IPS-20b (cell line): ENCODE data around the gene SRPK2.
A peak's percentile ranks its signal among the peaks of the same experiment; 100 is the strongest.

ENCODE experiments used
- H3K27ac ChIP-seq: one replicate; pipeline ENCODE4 v1.5.1; 2013; ENCODE audit warnings: low read length
- H3K27me3 ChIP-seq: 2 replicates; pipeline ENCODE4 v1.6.1; 2013; ENCODE audit warnings: mild to moderate bottlenecking, low read length, inconsistent platforms; ENCODE audit not compliant: insufficient read depth
- H3K36me3 ChIP-seq: 2 replicates; pipeline ENCODE4 v1.6.1; 2013; ENCODE audit warnings: low read depth, mild to moderate bottlenecking, inconsistent platforms, low read length, moderate library complexity; ENCODE audit not compliant: insufficient read depth
- H3K4me1 ChIP-seq: 2 replicates; pipeline ENCODE4 v1.6.1; 2013; ENCODE audit warnings: mild to moderate bottlenecking, control low read depth, inconsistent platforms, low read length, moderate library complexity; ENCODE audit not compliant: insufficient read depth
- H3K4me3 ChIP-seq: 2 replicates; pipeline ENCODE4 v1.5.1; 2013; ENCODE audit warnings: mild to moderate bottlenecking, low read length, inconsistent platforms
- H3K9ac ChIP-seq: 2 replicates; pipeline ENCODE4 v1.6.1; 2013; ENCODE audit warnings: low read depth, mild to moderate bottlenecking, inconsistent platforms, low read length, moderate library complexity
- H3K9me3 ChIP-seq: 2 replicates; pipeline ENCODE4 v1.6.1; 2013; ENCODE audit warnings: mild to moderate bottlenecking, low read depth, low read length, inconsistent platforms; ENCODE audit not compliant: insufficient read depth

SRPK2 gene

GRCh38 chr7:105402221-105403095, 13.7 kb upstream of the SRPK2 start:
- H3K27ac ChIP-seq = no peak overlapping the region
- H3K4me1 ChIP-seq = peaks cover 3% of the 10 kb centered on the region; the same call in 1 of the 2 replicates
- no peaks in the 10 kb centered on the region for H3K36me3 ChIP-seq
- H3K27me3 ChIP-seq = no peaks in the 10 kb centered on the region
- no peak overlapping the region for H3K4me3 ChIP-seq
- no peaks in the 10 kb centered on the region for H3K9me3 ChIP-seq
- no peak overlapping the region for H3K9ac ChIP-seq

- Histone ChIP-seq H3K27me3 (no peaks in the 10 kb centered on the region), H3K4me1 (peaks cover 3% of the 10 kb centered on the region; the same call in 1 of the 2 replicates), H3K4me3 (no peak overlapping the region), H3K9me3 (no peaks in the 10 kb centered on the region), H3K36me3 (no peaks in the 10 kb centered on the region), H3K9ac (no peak overlapping the region), H3K27ac (no peak overlapping the region)
Measured at GRCh38 chr7:105399043-105399725, 10.5 kb upstream of the SRPK2 start.

DNA sequence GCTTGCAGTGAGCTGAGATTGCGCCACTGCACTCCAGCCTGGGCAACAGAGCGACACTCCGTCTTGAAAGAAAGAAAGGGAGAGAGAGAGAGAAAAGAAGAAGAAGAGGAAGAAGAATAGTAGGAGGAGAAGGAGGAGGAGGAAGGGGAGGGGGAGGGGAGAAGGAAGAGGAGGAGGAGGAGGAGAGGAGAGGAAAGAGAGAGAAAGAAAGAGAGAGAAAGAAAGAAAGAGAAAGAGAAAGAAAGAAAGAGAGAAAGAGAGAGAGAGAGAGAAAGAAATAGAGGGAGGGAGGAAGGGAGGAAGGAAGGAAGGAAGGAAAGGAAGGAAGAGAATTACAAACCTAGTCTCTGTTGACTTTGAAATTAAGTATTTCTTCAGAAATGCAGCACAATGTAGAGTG, 7.8 kb upstream of the SRPK2 start:
- no peaks in the 10 kb centered on the region for H3K4me1 ChIP-seq
- H3K36me3 ChIP-seq = no peaks in the 10 kb centered on the region

GRCh38 chr7:105391429-105391828, 2.7 kb upstream of the SRPK2 start:
- no peaks in the 10 kb centered on the region for H3K36me3 ChIP-seq
- no peaks in the 10 kb centered on the region for H3K4me1 ChIP-seq
- H3K9ac ChIP-seq = no peak overlapping the region
- H3K9me3 ChIP-seq = no peaks in the 10 kb centered on the region
- H3K4me3 ChIP-seq = no peak overlapping the region
- H3K27me3 ChIP-seq = peaks cover 15% of the 10 kb centered on the region
- H3K27ac ChIP-seq = no peak overlapping the region

More for the DNA sequence above, 7.8 kb upstream of the SRPK2 start:
- H3K27ac ChIP-seq = no peak overlapping the region
- no peak overlapping the region for H3K9ac ChIP-seq
- H3K4me3 ChIP-seq = no peak overlapping the region
- no peaks in the 10 kb centered on the region for H3K27me3 ChIP-seq
- no peaks in the 10 kb centered on the region for H3K9me3 ChIP-seq

GRCh38 chr7:105389889-105390288, 1.2 kb upstream of the SRPK2 start:
- Histone ChIP-seq H3K36me3 (no peaks in the 10 kb centered on the region; the same call in 1 of the 2 replicates), H3K9me3 (no peaks in the 10 kb centered on the region), H3K27ac (no peak overlapping the region), H3K4me1 (no peaks in the 10 kb centered on the region), H3K9ac (no peak overlapping the region), H3K27me3 (peaks cover 15% of the 10 kb centered on the region), H3K4me3 (peak overlapping the region; percentile 75; the same call in 1 of the 2 replicates)

DNA sequence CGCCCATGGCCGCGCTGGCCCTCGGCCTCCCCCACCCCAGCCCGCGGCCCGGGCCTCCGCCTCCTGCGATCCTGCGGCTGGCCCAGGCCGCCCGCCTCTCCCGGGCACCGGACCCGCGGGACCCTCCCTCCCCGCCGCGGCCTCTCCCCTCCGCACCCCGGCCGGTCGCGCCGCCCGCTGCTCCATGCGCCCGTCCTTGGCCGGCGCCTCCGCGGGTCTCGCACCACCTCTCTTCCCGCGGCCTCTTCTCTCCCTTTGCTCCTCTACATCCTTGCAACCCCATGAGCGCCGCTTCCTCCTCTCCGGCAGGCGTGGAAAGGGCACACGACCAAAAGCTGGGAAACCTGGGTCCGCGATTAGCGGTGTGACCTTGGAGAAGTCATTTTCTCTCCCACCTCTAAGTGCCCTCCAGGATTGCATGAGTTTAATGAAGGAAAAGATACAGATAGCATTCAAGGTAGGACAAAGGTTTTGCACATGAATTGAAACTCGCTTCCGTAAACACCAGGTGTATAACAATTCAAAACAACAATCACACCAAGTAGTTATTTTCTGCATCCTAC, 448 bp upstream of the SRPK2 start:
- Histone ChIP-seq H3K27me3 (peaks cover 15% of the 10 kb centered on the region), H3K9me3 (no peaks in the 10 kb centered on the region), H3K4me1 (no peaks in the 10 kb centered on the region), H3K27ac (no peak overlapping the region), H3K9ac (no peak overlapping the region), H3K36me3 (no peaks in the 10 kb centered on the region; the same call in 1 of the 2 replicates), H3K4me3 (peak overlapping the region; percentile 75)

DNA sequence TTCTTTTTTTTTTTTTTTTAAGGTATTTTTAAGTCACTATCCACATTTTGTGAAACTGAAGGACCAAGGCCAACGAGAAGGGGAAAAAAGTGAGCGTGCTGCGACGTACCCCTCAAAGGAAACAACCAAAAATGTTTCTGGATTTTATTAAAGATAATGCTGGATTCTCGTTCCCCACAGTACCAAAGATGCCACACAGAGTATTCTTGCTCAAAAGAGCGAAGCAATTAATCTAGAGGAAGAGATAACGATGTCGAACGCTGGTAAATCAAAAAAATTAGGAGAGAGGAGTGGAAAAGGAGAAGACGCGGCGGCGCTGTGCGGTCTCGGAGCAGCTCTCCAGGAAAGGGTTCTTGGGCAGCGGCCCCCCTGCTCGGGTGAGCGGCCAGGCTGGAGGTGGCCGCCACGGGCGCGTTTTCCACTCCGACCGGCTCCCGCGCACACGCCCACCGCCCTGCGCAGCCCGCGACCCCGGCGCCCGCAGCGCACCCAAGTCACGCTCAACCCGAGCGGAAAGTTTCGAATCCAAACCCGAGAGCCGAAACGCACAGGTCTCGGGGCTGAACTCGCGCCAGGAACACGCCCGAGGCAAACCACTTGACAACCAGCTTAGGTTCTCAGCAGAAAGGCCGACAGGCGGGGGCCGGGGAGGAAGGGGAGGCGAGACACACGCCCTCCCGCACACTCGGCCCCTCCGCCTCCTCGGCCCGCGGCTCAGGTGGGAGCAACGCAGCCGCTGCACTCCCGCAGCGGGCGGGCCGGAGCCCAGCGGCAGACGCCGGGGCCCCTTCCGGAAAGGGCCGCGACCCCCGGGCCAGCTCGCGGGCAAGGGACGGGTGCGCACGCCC, 989 bp downstream of the SRPK2 start:
- Histone ChIP-seq H3K36me3 (no peaks in the 10 kb centered on the region; the same call in 1 of the 2 replicates), H3K9ac (peak overlapping the region; percentile 66; the same call in 1 of the 2 replicates), H3K9me3 (no peaks in the 10 kb centered on the region), H3K27me3 (peaks cover 15% of the 10 kb centered on the region), H3K4me3 (peak overlapping the region; percentile 72), H3K4me1 (no peaks in the 10 kb centered on the region), H3K27ac (no peak overlapping the region)

- no peak overlapping the region for H3K27ac ChIP-seq
- no peaks in the 10 kb centered on the region for H3K36me3 ChIP-seq
- H3K4me1 ChIP-seq = no peaks in the 10 kb centered on the region; the same call in 1 of the 2 replicates
- no peak overlapping the region for H3K4me3 ChIP-seq
- no peak overlapping the region for H3K9ac ChIP-seq
- H3K27me3 ChIP-seq = no peaks in the 10 kb centered on the region
- H3K9me3 ChIP-seq = no peaks in the 10 kb centered on the region
Measured at GRCh38 chr7:105377903-105378302, 10.8 kb downstream of the SRPK2 start.

DNA sequence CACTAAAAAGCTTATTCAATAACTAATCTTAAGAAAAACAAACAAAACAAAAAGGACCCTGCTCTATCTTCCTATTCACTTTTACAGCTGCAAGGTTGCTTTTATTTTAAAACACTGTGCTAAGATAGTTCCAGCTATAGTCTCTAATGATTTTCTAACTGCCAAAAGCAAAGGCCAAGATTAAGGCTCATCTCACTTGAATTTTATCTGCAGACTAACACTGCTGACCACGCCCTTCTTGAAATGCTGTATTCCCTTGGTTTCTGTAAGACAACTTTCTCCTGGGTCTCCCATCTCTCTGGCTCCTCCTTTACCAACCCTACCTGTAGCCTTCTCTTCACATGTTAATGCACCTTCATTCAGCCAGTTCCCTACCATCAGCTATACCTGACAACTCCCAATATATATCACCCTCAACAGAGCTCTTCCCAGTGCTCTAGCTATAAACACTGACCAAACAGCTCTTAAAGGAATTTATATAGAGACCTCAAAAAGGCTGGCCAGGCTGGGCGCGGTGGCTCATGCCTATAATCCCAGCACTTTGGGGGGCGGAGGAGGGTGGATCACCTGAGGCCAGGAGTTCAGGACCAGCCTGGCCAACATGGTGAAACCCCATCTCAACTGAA, 11.7 kb downstream of the SRPK2 start:
- Histone ChIP-seq H3K27me3 (no peaks in the 10 kb centered on the region), H3K4me1 (no peaks in the 10 kb centered on the region; the same call in 1 of the 2 replicates), H3K9me3 (no peaks in the 10 kb centered on the region), H3K36me3 (no peaks in the 10 kb centered on the region), H3K9ac (no peak overlapping the region), H3K4me3 (no peak overlapping the region), H3K27ac (no peak overlapping the region)

GRCh38 chr7:105369944-105370343, 18.8 kb downstream of the SRPK2 start:
- H3K27me3 ChIP-seq = no peaks in the 10 kb centered on the region
- no peak overlapping the region for H3K4me3 ChIP-seq
- H3K9ac ChIP-seq = no peak overlapping the region
- H3K9me3 ChIP-seq = no peaks in the 10 kb centered on the region
- H3K36me3 ChIP-seq = no peaks in the 10 kb centered on the region
- H3K27ac ChIP-seq = no peak overlapping the region
- peaks cover under 1% of the 10 kb centered on the region; the same call in 1 of the 2 replicates for H3K4me1 ChIP-seq

DNA sequence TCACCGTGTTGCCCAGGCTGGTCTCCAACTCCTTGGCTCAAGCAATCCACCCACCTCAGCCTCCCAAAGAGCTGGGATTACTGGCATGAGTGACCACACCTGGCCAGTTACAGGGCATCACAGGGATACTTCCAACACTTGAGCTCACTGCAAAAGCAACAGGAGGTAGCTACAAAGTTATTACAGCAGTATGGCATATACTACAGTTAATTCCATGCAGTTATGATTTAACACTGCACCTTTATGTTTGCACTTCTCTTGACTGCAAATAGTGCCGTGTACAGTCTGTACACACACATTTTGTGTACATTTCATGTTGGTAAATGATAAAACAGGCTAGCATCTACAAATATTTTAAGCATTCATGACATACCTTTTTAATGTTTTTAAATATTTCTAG, 21.3 kb downstream of the SRPK2 start:
- H3K36me3 ChIP-seq = no peaks in the 10 kb centered on the region
- no peak overlapping the region for H3K27ac ChIP-seq
- peaks cover 5% of the 10 kb centered on the region for H3K4me1 ChIP-seq
- no peak overlapping the region for H3K4me3 ChIP-seq
- H3K9ac ChIP-seq = no peak overlapping the region
- H3K9me3 ChIP-seq = no peaks in the 10 kb centered on the region
- H3K27me3 ChIP-seq = no peaks in the 10 kb centered on the region
